GM12892 (cell line): Measurements from ENCODE around the gene NAALADL2.

Experiments
- DNase-seq: peaks from one replicate; pipeline ENCODE4 v3.0.0; 2011; ENCODE audit not compliant: insufficient read length
- FAIRE-seq: peaks from 2 replicates; lab custom pipeline; 2011; peaks lifted over from hg19 to GRCh38; lab: Jason Lieb, UNC
- POLR2A ChIP-seq: IDR thresholded peaks from 2 replicates; pipeline ENCODE4 v1.6.1; 2011; ENCODE audit warnings: low read depth, low read length, control low read depth
- POLR2AphosphoS5 ChIP-seq: IDR thresholded peaks from 2 replicates; pipeline ENCODE4 v1.6.1; 2011; ENCODE audit warnings: low read depth, low read length, control low read depth
- TAF1 ChIP-seq: IDR thresholded peaks from 2 replicates; pipeline ENCODE4 v1.6.1; 2011; ENCODE audit warnings: low read depth, mild to moderate bottlenecking, control low read depth, low read length, borderline replicate concordance

NAALADL2 gene

DNA sequence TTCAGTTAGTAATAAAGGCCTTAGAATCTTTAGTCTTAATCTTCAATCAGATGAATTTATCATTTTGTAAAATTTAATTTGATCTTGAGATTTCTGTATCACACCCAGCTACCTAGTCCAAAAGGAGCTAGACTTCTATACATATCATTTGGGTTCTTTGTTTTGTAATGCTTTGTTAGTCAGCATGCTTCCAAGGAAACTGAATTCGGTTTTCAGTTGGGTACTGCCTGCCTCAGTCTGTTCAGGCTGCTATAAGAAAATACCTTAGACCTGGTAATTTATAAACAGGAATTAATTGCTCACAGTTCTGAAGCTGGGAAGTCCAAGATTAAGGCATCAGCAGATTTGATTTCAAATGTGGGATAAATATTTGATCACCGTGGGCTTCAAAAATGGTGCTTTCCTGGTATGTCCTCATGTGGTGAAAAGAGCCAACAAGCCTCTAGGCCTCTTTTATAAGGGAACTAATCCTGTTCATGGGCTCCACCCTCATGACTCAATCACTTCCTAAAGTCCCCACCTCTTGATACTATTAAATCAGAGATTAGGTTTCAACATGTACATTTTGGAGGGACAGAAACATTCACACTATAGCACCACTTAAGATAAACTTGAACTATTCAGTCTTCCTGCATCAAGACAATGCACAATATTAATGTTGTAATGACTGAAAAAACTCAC is 800.7 kb downstream of the NAALADL2 start:
- FAIRE-seq (no peak), DNase-seq (no peak)
- TF ChIP-seq POLR2AphosphoS5, result no peak
- no peak for TF ChIP-seq POLR2A
- no peak for TF ChIP-seq TAF1

DNA sequence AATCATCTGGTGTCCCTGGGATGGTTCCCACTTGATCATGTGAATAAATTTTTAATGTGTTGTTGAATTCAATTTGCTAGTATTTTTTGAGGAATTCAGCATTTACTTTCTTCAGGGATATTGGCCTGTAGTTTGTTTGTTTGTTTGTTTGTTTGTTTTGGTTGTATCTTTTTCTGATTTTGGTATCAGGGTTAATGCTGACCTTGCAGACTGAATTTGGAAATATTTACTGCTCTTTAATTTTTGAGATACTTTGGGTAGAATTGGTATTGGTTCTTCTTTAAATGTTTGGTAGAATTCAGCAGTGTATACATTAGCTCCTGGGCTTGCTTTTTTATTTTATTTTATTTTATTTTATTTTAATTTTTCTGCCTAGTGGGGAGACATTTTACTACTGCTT is 803.7 kb downstream of the NAALADL2 start:
- DNase-seq, result no peak
- no peak for FAIRE-seq
- no peak for TF ChIP-seq POLR2A
- no peak for TF ChIP-seq TAF1
- no peak for TF ChIP-seq POLR2AphosphoS5

DNA sequence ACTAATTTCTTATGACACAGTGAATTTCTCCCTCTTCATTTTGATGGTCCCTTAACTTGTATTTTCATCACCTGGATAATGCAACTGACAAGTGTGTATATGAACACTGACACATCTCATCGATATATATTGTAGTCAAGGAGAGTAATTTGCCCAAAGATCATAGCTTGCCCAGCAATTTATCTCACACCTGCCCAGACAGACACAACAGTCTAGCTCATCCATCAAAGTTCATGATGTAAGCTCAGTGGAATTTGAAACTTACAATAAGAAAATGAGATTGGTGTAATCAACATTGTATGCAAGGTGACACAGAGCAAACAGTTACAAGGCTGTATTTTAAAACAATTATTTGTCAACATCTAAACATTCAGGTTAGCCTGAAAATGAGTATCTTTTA is 805.8 kb downstream of the NAALADL2 start:
- TF ChIP-seq POLR2AphosphoS5 (no peak), POLR2A (no peak), TAF1 (no peak)
- no peak for FAIRE-seq
- DNase-seq, result no peak

DNA sequence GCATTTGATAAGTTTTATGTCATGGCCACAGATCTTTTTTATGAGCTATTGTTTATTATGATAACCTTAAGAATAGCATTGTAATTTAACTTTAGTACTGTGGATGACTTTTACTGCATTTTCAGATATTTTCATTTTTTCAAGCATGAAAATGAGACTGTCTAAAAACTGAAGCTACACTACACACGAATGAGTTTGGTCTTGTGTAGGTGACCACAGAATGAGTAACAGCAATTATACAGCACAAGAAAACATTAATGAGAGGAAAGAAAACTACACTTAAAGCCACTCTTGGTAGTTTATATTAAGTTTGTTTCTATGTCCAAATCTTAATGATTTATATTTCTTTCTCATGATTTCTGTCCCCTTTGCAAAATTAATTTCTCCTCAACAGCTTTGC is 809.2 kb downstream of the NAALADL2 start:
- DNase-seq (no peak), FAIRE-seq (no peak)
- TF ChIP-seq POLR2A (no peak), POLR2AphosphoS5 (no peak), TAF1 (no peak)

DNA sequence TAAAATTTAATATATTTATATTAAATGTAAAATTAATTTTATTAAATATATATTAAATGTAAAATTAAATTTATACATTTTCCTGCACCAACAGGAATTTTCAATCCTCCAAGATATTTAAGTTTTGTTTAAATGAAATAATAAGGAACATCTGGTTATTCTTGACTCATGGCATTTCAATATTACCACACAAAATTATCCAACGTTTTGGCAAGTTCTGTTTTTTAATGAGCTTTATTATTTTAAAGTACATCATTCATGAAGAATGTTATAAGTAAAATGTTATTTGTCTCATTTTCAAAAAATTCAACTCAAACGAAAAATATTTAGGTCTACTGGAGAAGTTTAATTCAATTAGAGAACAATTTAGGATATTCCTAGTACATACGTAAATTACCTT is 811.4 kb downstream of the NAALADL2 start:
- DNase-seq, result no peak
- TF ChIP-seq TAF1 (no peak), POLR2A (no peak)
- no peak for FAIRE-seq

DNA sequence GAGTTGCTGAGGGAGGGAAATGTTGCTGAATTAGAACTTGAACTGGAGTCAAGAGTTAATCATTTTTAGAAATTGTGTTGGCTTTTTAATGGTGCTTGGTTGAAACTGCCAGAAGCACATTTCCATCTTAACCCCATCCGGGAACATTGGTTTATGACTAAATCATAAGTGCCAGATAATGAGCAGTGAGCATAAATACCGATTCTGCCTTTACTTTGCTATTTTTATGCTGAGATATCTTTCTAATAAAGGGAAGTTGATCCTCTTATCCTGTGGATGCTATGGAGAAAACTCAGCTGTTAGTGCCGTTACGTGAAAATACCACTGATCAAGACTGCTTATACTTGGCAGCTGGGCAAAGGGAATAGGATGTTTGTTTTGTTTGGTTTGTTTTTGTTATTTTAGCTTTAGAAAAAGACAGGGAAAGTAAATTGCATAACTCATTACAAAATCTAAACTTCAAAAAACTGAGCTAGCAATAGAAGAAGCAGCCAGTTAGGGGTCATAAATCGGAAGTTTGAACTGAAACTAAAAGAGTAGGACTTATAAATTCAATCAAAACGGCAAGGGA is 813.1 kb downstream of the NAALADL2 start:
- DNase-seq, result no peak
- TF ChIP-seq TAF1, result no peak
- TF ChIP-seq POLR2A, result no peak
- TF ChIP-seq POLR2AphosphoS5, result no peak
- FAIRE-seq, result no peak

DNA sequence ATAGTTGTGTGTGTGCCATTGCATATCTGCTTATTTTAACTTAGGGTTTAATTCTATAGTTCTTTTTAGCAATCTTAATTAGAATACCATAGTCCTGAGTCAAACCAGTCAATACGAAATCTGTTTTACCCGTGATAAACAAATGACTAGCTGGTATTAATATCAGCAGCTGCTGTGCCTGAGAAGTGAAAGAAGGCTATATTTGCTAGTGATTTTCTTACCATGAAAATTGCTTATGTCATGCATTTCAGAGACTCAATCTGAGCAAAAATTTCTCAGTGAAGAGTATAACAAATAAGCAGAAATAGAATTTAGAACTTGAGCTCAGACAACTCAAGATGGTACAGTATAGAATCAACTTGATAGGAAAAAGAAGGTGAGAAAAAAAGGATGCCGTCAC is 820.4 kb downstream of the NAALADL2 start:
- no peak for FAIRE-seq
- DNase-seq, result no peak
- TF ChIP-seq TAF1 (no peak), POLR2A (no peak), POLR2AphosphoS5 (no peak)

DNA sequence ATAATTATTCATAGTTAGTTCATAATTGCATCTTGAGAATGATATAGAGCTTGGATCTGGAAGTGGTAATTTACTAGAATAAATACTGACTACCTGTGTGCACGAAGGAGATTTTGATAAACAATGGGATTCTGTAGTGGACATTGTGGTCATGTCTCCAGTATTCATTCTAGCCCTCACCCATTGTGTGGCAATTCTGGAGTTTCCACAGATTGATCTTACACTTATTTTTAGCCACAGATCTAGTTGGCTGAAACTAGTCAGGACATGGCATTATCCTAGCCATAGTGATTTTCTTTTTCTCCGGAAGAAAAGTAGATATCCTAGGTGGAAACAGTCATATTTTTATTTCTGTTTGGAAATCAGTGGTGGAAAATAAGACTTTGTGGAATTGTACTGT is 833.1 kb downstream of the NAALADL2 start:
- no peak for FAIRE-seq
- no peak for TF ChIP-seq TAF1
- no peak for TF ChIP-seq POLR2A
- no peak for TF ChIP-seq POLR2AphosphoS5

DNA sequence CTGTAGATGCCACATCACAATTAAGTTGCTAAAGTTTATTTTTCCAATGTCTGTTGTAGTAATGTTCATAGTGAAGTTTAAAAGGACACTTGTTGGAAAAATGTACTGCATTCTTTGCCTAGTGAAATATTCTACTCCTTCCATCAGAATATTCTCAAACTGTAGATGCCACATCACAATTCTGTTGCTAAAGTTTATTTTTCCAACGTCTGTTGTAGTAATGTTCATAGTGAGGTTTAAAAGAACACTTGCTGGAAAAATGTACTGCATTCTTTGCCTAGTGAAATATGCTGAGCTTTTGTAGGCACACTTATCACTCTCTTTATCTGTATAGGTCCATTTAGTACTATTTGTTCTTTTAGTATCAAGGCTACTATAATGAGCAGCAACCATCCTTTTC is 836.1 kb downstream of the NAALADL2 start:
- DNase-seq (no peak), FAIRE-seq (no peak)
- TF ChIP-seq TAF1 (no peak), POLR2A (no peak), POLR2AphosphoS5 (no peak)

More for the DNA sequence above, 833.1 kb downstream of the NAALADL2 start:
- DNase-seq, result no peak

DNA sequence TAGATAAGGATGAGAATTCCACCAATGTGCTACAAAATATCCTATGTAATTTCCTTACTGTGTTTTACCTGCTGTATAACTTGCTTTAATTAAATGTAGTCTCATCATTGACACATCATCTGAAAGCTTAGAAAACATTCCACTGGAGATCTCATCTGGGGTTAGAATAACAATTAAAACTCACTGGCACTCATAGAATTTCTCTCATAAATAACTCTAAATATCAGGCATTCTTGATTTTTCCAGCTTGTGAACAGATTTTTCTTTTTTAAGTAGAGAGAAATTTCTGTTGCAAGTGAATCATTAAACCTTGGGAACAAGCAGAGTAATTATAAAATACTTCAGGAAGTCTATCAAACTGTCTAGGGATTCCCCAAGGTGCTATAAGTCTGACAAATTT is 843.8 kb downstream of the NAALADL2 start:
- no peak for TF ChIP-seq TAF1
- no peak for TF ChIP-seq POLR2A
- FAIRE-seq (no peak), DNase-seq (no peak)

DNA sequence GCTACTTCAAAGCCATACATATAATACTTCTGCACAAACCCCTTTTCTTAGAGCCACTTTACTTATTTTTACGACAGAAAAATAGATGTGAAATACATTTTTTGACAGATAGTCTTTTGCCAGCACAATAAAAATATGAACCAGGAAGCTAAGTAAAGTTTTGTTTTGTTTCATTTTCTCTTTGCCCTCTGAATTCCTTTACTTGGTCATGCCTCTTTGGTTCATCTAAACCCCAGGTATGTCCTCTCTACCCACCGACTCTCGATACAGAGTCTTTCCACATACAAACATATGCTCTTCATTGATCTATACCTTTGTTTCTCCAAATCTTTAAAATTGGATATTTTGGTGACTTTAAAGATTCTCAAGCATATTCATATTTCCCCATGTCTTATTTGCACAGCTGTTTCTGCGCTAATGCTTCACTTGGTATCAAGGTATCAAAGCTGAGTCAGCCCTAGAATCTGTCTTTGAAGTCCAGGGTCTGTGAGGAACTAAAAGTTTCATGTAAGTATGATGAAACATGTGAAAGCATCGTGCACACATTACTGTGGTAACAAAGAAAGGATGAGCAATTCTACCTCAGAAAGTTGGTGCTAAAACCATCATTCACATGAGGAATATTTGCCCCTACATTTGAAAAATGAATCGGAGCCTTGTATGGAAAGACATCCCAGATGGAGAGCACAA is 845.4 kb downstream of the NAALADL2 start:
- DNase-seq, result no peak
- no peak for FAIRE-seq
- TF ChIP-seq TAF1 (no peak), POLR2AphosphoS5 (no peak), POLR2A (no peak)

DNA sequence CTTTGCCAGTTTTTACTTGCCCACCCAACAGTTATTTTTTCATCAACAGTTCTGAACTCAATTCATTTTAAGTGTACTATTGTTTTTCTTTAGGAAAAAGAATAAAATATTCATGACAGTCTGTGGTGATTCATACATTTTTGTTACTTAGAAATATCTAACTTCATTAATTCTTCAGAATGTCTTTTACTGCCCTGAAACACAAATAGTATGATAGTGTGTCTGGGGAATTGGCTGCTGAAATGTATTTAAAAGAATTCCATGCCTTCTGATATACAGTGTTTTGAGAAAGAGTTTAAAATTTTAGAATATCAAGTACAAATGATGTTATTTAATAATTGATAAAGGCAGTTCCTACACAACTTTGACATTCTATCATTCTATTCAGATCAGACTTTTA is 854.1 kb downstream of the NAALADL2 start:
- no peak for DNase-seq
- no peak for FAIRE-seq
- TF ChIP-seq POLR2A (no peak), POLR2AphosphoS5 (no peak), TAF1 (no peak)
